T-cell (primary cell): ENCODE results near the gene CD74. TPM values are rescaled to one million over a fixed set of nuclear protein-coding genes. Genes with fewer than 3 reads are reported as not detected.
A peak's percentile ranks its signal among the peaks of the same experiment; 100 is the strongest.

ENCODE experiments used
- ATAC-seq, 4 experiments: fragments of 200-7000 bp in 3 of 4; fragments of 150-1000 bp in 1 of 4; cut with Tn5 transposase; replicated peaks in 1 of 4; 1 replicate in 3 of 4; 2 replicates in 1 of 4; pipeline ENCODE4 v1.10.0; 2021; ENCODE audit warnings: moderate library complexity in 3 of 4, mild to moderate bottlenecking in 2 of 4, moderate number of reproducible peaks in 1 of 4
- CTCF ChIA-PET, 2 donors: fragments of 300-600 bp; sonication (Branson Sonifier 250); formaldehyde crosslinking; loops; one replicate each; lab custom pipeline; 2022; ENCODE audit warnings: antibody characterized with exemption in 2 of 2; lab: Charles Lee
- POLR2A ChIA-PET, 2 donors: fragments of 300-600 bp; sonication (Branson Sonifier 250); formaldehyde crosslinking; loops; one replicate each; lab custom pipeline; 2022; ENCODE audit warnings: antibody characterized with exemption in 2 of 2; lab: Charles Lee
- DNase-seq, 35 experiments: peaks; one replicate each; pipeline versions ENCODE4 v3.0.0 to v3.0.0-alpha.2; 2013 to 2023
- H3K27ac ChIP-seq: one replicate; pipeline ENCODE4 v1.5.1; 2013; ENCODE audit warnings: low read length
- H3K27me3 ChIP-seq, 2 experiments: replicated peaks in 1 of 2; 1 replicate in 1 of 2; 2 replicates in 1 of 2; pipeline versions ENCODE4 v1.6.1 to v1.7.0; 2013; ENCODE audit warnings: low read length in 1 of 2, mixed read lengths in 1 of 2; ENCODE audit not compliant: control insufficient read depth in 2 of 2, insufficient read depth in 2 of 2; ENCODE audit errors: extremely low read depth in 1 of 2
- H3K36me3 ChIP-seq, 2 donors: 1 replicate in 1 of 2; 2 replicates in 1 of 2; pipeline versions ENCODE4 v1.6.1 to v1.7.0; 2013; ENCODE audit warnings: low read length in 1 of 2; ENCODE audit not compliant: control insufficient read depth in 2 of 2, insufficient read depth in 1 of 2; ENCODE audit errors: extremely low read depth in 1 of 2
- H3K4me1 ChIP-seq, 2 experiments: 1 replicate in 1 of 2; 2 replicates in 1 of 2; pipeline versions ENCODE4 v1.6.1 to v1.7.0; 2013; ENCODE audit warnings: low read length in 2 of 2, mixed read lengths in 1 of 2; ENCODE audit not compliant: insufficient read depth in 2 of 2, control insufficient read depth in 1 of 2; ENCODE audit errors: extremely low read depth in 1 of 2
- H3K4me3 ChIP-seq, 2 donors: 1 replicate in 1 of 2; 2 replicates in 1 of 2; pipeline versions ENCODE4 v1.5.1 to v1.7.0; 2013; ENCODE audit warnings: mild to moderate bottlenecking in 2 of 2, low read length in 1 of 2, moderate library complexity in 1 of 2; ENCODE audit not compliant: control insufficient read depth in 1 of 2; ENCODE audit errors: extremely low read depth in 1 of 2
- H3K9me3 ChIP-seq: 2 replicates; pipeline ENCODE4 v1.7.0; 2013
- H3K27ac Mint-ChIP-seq, 2 donors: one replicate each; pipeline ENCODE4 v1.8.0; 2020 to 2021; ENCODE audit warnings: mild to moderate bottlenecking in 2 of 2, mixed read lengths in 2 of 2
- H3K27me3 Mint-ChIP-seq, 2 donors: one replicate each; pipeline ENCODE4 v1.8.0; 2021 to 2022; ENCODE audit warnings: mixed read lengths in 2 of 2
- H3K36me3 Mint-ChIP-seq: one replicate; pipeline ENCODE4 v1.8.0; 2021; ENCODE audit warnings: mixed read lengths
- H3K4me1 Mint-ChIP-seq, 3 donors: one replicate each; pipeline ENCODE4 v1.8.0; 2020 to 2022; ENCODE audit warnings: mixed read lengths in 3 of 3, mild to moderate bottlenecking in 1 of 3
- H3K4me3 Mint-ChIP-seq, 3 donors: one replicate each; pipeline ENCODE4 v1.8.0; 2020 to 2022; ENCODE audit warnings: mild to moderate bottlenecking in 3 of 3, mixed read lengths in 3 of 3, moderate library complexity in 3 of 3
- H3K9me3 Mint-ChIP-seq, 3 donors: one replicate each; pipeline ENCODE4 v1.8.0; 2020 to 2022; ENCODE audit warnings: mixed read lengths in 3 of 3
- WGBS: methylation state at CpG from one replicate; pipeline ENCODE4 v1.1.5; 2013; ENCODE audit warnings: missing lambda C conversion rate; ENCODE audit not compliant: insufficient coverage; 5-methylcytosine and 5-hydroxymethylcytosine counted together
- total RNA-seq, 35 experiments: library from RNA in 6 of 35; stranded (reverse) in 6 of 35; fragments of 120-200 nt in 1 of 35; gene quantifications; one replicate each; pipeline versions ENCODE4 v1.2.1 to v1.2.4 and lab custom pipeline; 2013 to 2026

Gene CD74
- total RNA-seq, 5 donors from 2014 or later (not counting 1 experiment from before 2014, with no cell fraction given) = 201 to 512 (median 406) TPM

GRCh38 chr5:150409638-150410523 is 2.8 kb downstream of the CD74 start:
- CTCF ChIA-PET = interaction anchor here (1.1 to 2.0 kb wide), 8 partner anchors 12 to 294 kb away, joined by 3 to 18 read pairs (median 3); no protein-coding TSS in a partner anchor
- H3K4me1 ChIP-seq = peaks cover 20 to 71% of the 10 kb centered on the region in 2 experiments
- peaks cover 10 to 36% of the 10 kb centered on the region in 2 donors for H3K36me3 ChIP-seq
- H3K27ac ChIP-seq = peak overlapping the region; percentile 94
- H3K27me3 ChIP-seq = no peaks in the 10 kb centered on the region
- Mint-ChIP-seq H3K27ac (peak overlapping the region; percentile 99 to 100), H3K4me1 (peaks cover 43 to 60% (median 54%) of the 10 kb centered on the region in 3 donors), H3K9me3 (no peaks in the 10 kb centered on the region), H3K36me3 (peaks cover 17% of the 10 kb centered on the region), H3K4me3 (peak overlapping the region; percentile 88 to 97 (median 96)), H3K27me3 (no peaks in the 10 kb centered on the region)
- POLR2A ChIA-PET = interaction anchor here (0.6 to 1.8 kb wide), 9 partner anchors 8 to 1362 kb away, joined by 3 to 9 read pairs (median 4); partner anchors contain the start of gene RPS14 (in 1 of the 2)
- ATAC-seq (peak in 2 of 4 experiments; percentile 21 to 27), DNase-seq (peak in 20 of 35 experiments; percentile 19 to 73 (median 33))
- WGBS = 10% methylated on average over 8 of the region's 15 CpGs
- no peaks in the 10 kb centered on the region for H3K9me3 ChIP-seq
- H3K4me3 ChIP-seq = peak overlapping the region; percentile 0 to 66

- H3K4me3 ChIP-seq = no peak overlapping the region
- peaks cover 20 to 64% of the 10 kb centered on the region in 2 experiments for H3K4me1 ChIP-seq
- H3K4me1 Mint-ChIP-seq = peaks cover 38 to 52% (median 51%) of the 10 kb centered on the region in 3 donors
- peak overlapping the region in 2 of 3 donors; percentile 28 to 88 for H3K4me3 Mint-ChIP-seq
- WGBS = no CpG with 5 or more reads among the region's 8 CpGs
- no peaks in the 10 kb centered on the region for H3K27me3 ChIP-seq
- H3K27ac Mint-ChIP-seq = peak overlapping the region in 1 of 2 donors; percentile 36
- no peaks in the 10 kb centered on the region for H3K27me3 Mint-ChIP-seq
- ATAC-seq = no peak
- no peak for DNase-seq
- peak overlapping the region; percentile 33 for H3K27ac ChIP-seq
- no peaks in the 10 kb centered on the region for H3K9me3 ChIP-seq
- H3K9me3 Mint-ChIP-seq = no peaks in the 10 kb centered on the region
- CTCF ChIA-PET = interaction anchor here in 1 of 2 donors (1.4 kb wide), 1 partner anchor 11 kb away, joined by 3 read pairs; no protein-coding TSS in a partner anchor
- POLR2A ChIA-PET = interaction anchor here in 1 of 2 donors (0.8 to 1.2 kb wide), 2 partner anchors 22 to 25 kb away, joined by 3 to 4 read pairs; no protein-coding TSS in a partner anchor
- peaks cover 21% of the 10 kb centered on the region for H3K36me3 Mint-ChIP-seq
- peaks cover 15 to 47% of the 10 kb centered on the region in 2 donors for H3K36me3 ChIP-seq
Measured at GRCh38 chr5:150408231-150408943, 4.3 kb downstream of the CD74 start.

- ATAC-seq (no peak), DNase-seq (no peak)
- Histone ChIP-seq H3K27me3 (no peaks in the 10 kb centered on the region), H3K4me1 (peaks cover 18 to 58% of the 10 kb centered on the region in 2 experiments), H3K27ac (no peak overlapping the region), H3K4me3 (no peak overlapping the region), H3K9me3 (no peaks in the 10 kb centered on the region), H3K36me3 (peaks cover 15 to 59% of the 10 kb centered on the region in 2 donors)
- POLR2A ChIA-PET = interaction anchor here in 1 of 2 donors (1.2 kb wide), 1 partner anchor 21 kb away, joined by 4 read pairs; no protein-coding TSS in a partner anchor
- H3K4me3 Mint-ChIP-seq = no peak overlapping the region
- H3K27ac Mint-ChIP-seq = no peak overlapping the region
- CTCF ChIA-PET = no interaction called here
- H3K4me1 Mint-ChIP-seq = peaks cover 29 to 42% (median 39%) of the 10 kb centered on the region in 3 donors
- WGBS = 89% methylated on average over 9 of the region's 13 CpGs
- H3K9me3 Mint-ChIP-seq = no peaks in the 10 kb centered on the region
- peaks cover 27% of the 10 kb centered on the region for H3K36me3 Mint-ChIP-seq
- no peaks in the 10 kb centered on the region for H3K27me3 Mint-ChIP-seq
Measured at GRCh38 chr5:150407096-150407720, 5.5 kb downstream of the CD74 start.

GRCh38 chr5:150406723-150407095 is 6.0 kb downstream of the CD74 start:
- ChIA-PET POLR2A (no interaction called here), CTCF (no interaction called here)
- H3K4me3 Mint-ChIP-seq = no peak overlapping the region
- no peaks in the 10 kb centered on the region for H3K27me3 Mint-ChIP-seq
- H3K27me3 ChIP-seq = no peaks in the 10 kb centered on the region
- no peaks in the 10 kb centered on the region for H3K9me3 ChIP-seq
- peaks cover 29% of the 10 kb centered on the region for H3K36me3 Mint-ChIP-seq
- H3K27ac ChIP-seq = no peak overlapping the region
- no peaks in the 10 kb centered on the region for H3K9me3 Mint-ChIP-seq
- peaks cover 29 to 41% (median 39%) of the 10 kb centered on the region in 3 donors for H3K4me1 Mint-ChIP-seq
- DNase-seq (no peak), ATAC-seq (no peak)
- H3K27ac Mint-ChIP-seq = no peak overlapping the region
- no peak overlapping the region for H3K4me3 ChIP-seq
- H3K36me3 ChIP-seq = peaks cover 17 to 63% of the 10 kb centered on the region in 2 donors
- peaks cover 18 to 53% of the 10 kb centered on the region in 2 experiments for H3K4me1 ChIP-seq
- 90% methylated on average over 3 of the region's 10 CpGs for WGBS

- Histone ChIP-seq H3K27ac (no peak overlapping the region), H3K9me3 (no peaks in the 10 kb centered on the region), H3K27me3 (no peaks in the 10 kb centered on the region), H3K4me1 (peaks cover 13 to 48% of the 10 kb centered on the region in 2 experiments), H3K36me3 (peaks cover 22 to 68% of the 10 kb centered on the region in 2 donors), H3K4me3 (no peak overlapping the region)
- CTCF ChIA-PET = interaction anchor here in 1 of 2 donors (0.6 kb wide), 1 partner anchor 50 kb away, joined by 3 read pairs; no protein-coding TSS in a partner anchor
- Mint-ChIP-seq H3K27ac (no peak overlapping the region), H3K36me3 (peaks cover 34% of the 10 kb centered on the region), H3K9me3 (no peaks in the 10 kb centered on the region), H3K4me1 (peaks cover 24 to 36% (median 35%) of the 10 kb centered on the region in 3 donors), H3K4me3 (no peak overlapping the region), H3K27me3 (no peaks in the 10 kb centered on the region)
- WGBS = 88% methylated on average over 1 of the region's 4 CpGs
- DNase-seq (no peak), ATAC-seq (no peak)
- POLR2A ChIA-PET = no interaction called here
Measured at GRCh38 chr5:150406103-150406722, 6.5 kb downstream of the CD74 start.
